ENCODE data around the gene C1QTNF4. TPM values are rescaled to one million over a fixed set of nuclear protein-coding genes. Genes with fewer than 3 reads are reported as not detected.

The C1QTNF4 gene
- total and polyA plus RNA-seq, 2 of the 13 experiments (the other 11 are each of a cell fraction or from before 2014, with no cell fraction given), result not detected

DNA sequence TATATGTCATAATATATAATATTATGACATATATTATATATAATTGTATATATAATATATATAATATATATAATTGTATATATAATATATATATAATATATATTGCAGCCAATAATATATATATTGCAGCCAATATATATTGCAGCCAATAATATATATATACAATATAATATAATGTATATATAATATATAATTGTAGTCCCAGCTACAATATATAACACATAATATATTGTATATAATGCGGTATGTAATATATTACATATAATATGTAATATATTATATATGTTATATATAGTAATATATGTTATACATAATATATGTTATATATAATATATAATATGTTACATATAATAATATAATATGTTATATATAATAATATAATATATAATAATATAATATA lies 35.5 kb downstream of the C1QTNF4 start:
- H3K4me3 ChIP-seq (replicated peaks in 1 of 3; ENCODE audit: insufficient read depth in 1 of 3, low read depth in 2 of 3, low read length in 3 of 3), result no peak overlapping the region
- no peak overlapping the region for H2AFZ ChIP-seq (ENCODE audit: low read length)
- no peaks in the 10 kb centered on the region for H3K79me2 ChIP-seq (ENCODE audit: insufficient read depth, low read length)
- no peak for TF ChIP-seq NFIB (CRISPR knock-in tag; IDR thresholded peaks at IDR 0.05; ENCODE audit: borderline replicate concordance)
- no peak for TF ChIP-seq RNF2 (conservative IDR thresholded peaks at IDR 0.05; ENCODE audit: low read depth)
- TF ChIP-seq NFIC (IDR thresholded peaks at IDR 0.05; ENCODE audit: low read length), result no peak
- no peak for TF ChIP-seq ZNF367 (CRISPR knock-in tag; IDR thresholded peaks at IDR 0.05; ENCODE audit: borderline replicate concordance)
- TF ChIP-seq SIX1 (CRISPR knock-in tag; IDR thresholded peaks at IDR 0.05; ENCODE audit: borderline replicate concordance), result no peak
- no peak for TF ChIP-seq ZNF484 (CRISPR knock-in tag; IDR thresholded peaks at IDR 0.05; ENCODE audit: borderline replicate concordance, low read depth)
- no peak for TF ChIP-seq TBP (CRISPR knock-in tag; IDR thresholded peaks at IDR 0.05)
- TF ChIP-seq, protein P1, sequence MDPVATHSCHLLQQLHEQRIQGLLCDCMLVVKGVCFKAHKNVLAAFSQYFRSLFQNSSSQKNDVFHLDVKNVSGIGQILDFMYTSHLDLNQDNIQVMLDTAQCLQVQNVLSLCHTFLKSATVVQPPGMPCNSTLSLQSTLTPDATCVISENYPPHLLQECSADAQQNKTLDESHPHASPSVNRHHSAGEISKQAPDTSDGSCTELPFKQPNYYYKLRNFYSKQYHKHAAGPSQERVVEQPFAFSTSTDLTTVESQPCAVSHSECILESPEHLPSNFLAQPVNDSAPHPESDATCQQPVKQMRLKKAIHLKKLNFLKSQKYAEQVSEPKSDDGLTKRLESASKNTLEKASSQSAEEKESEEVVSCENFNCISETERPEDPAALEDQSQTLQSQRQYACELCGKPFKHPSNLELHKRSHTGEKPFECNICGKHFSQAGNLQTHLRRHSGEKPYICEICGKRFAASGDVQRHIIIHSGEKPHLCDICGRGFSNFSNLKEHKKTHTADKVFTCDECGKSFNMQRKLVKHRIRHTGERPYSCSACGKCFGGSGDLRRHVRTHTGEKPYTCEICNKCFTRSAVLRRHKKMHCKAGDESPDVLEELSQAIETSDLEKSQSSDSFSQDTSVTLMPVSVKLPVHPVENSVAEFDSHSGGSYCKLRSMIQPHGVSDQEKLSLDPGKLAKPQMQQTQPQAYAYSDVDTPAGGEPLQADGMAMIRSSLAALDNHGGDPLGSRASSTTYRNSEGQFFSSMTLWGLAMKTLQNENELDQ (CRISPR knock-in tag; IDR thresholded peaks at IDR 0.05; ENCODE audit: borderline replicate concordance), result no peak
- TF ChIP-seq MED8 (CRISPR knock-in tag; IDR thresholded peaks at IDR 0.05; ENCODE audit: insufficient replicate concordance), result no peak
- TF ChIP-seq, protein P2, sequence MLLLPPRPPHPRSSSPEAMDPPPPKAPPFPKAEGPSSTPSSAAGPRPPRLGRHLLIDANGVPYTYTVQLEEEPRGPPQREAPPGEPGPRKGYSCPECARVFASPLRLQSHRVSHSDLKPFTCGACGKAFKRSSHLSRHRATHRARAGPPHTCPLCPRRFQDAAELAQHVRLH (CRISPR knock-in tag; IDR thresholded peaks at IDR 0.05; ENCODE audit: borderline replicate concordance, low read depth), result no peak
- TF ChIP-seq ZSCAN20 (CRISPR knock-in tag; IDR thresholded peaks at IDR 0.05; ENCODE audit: borderline replicate concordance), result no peak
- TF ChIP-seq, protein P3, sequence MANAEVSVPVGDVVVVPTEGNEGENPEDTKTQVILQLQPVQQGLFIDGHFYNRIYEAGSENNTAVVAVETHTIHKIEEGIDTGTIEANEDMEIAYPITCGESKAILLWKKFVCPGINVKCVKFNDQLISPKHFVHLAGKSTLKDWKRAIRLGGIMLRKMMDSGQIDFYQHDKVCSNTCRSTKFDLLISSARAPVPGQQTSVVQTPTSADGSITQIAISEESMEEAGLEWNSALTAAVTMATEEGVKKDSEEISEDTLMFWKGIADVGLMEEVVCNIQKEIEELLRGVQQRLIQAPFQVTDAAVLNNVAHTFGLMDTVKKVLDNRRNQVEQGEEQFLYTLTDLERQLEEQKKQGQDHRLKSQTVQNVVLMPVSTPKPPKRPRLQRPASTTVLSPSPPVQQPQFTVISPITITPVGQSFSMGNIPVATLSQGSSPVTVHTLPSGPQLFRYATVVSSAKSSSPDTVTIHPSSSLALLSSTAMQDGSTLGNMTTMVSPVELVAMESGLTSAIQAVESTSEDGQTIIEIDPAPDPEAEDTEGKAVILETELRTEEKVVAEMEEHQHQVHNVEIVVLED (CRISPR knock-in tag; IDR thresholded peaks at IDR 0.05; ENCODE audit: borderline replicate concordance), result no peak
- TF ChIP-seq, protein P4, sequence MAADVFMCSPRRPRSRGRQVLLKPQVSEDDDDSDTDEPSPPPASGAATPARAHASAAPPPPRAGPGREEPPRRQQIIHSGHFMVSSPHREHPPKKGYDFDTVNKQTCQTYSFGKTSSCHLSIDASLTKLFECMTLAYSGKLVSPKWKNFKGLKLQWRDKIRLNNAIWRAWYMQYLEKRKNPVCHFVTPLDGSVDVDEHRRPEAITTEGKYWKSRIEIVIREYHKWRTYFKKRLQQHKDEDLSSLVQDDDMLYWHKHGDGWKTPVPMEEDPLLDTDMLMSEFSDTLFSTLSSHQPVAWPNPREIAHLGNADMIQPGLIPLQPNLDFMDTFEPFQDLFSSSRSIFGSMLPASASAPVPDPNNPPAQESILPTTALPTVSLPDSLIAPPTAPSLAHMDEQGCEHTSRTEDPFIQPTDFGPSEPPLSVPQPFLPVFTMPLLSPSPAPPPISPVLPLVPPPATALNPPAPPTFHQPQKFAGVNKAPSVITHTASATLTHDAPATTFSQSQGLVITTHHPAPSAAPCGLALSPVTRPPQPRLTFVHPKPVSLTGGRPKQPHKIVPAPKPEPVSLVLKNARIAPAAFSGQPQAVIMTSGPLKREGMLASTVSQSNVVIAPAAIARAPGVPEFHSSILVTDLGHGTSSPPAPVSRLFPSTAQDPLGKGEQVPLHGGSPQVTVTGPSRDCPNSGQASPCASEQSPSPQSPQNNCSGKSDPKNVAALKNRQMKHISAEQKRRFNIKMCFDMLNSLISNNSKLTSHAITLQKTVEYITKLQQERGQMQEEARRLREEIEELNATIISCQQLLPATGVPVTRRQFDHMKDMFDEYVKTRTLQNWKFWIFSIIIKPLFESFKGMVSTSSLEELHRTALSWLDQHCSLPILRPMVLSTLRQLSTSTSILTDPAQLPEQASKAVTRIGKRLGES (CRISPR knock-in tag; IDR thresholded peaks at IDR 0.05; ENCODE audit: borderline replicate concordance), result no peak
- no peak for TF ChIP-seq IKZF1 (IDR thresholded peaks at IDR 0.05)
- no peaks in the 10 kb centered on the region for H3K27me3 ChIP-seq (ENCODE audit: control insufficient read depth in 1 of 2, insufficient read depth in 2 of 2, low read length in 2 of 2)
- no peaks in the 10 kb centered on the region for H3K36me3 ChIP-seq (replicated peaks in 1 of 2; ENCODE audit: control insufficient read depth in 1 of 2, insufficient read depth in 2 of 2, low read length in 2 of 2)
- H3K4me1 ChIP-seq (ENCODE audit: insufficient read depth, low read length), result peaks cover 9% of the 10 kb centered on the region
- no peak overlapping the region for H3K4me2 ChIP-seq (ENCODE audit: low read depth, low read length)
- no peaks in the 10 kb centered on the region for H4K20me1 ChIP-seq (ENCODE audit: insufficient read depth, low read length)
- no peak overlapping the region for H3K9ac ChIP-seq (ENCODE audit: insufficient read depth, low read depth, low read length)
- POLR2A ChIA-PET, result no interaction called here
- no peak for FAIRE-seq
- CTCF ChIA-PET (ENCODE audit: low intra/inter-chr PET ratio, low total read pairs), result no interaction called here
- intact Hi-C loops (cut with micrococcal nuclease; ENCODE audit: unreplicated experiment), result no loop called here
- DNase-seq (ENCODE audit: low spot score), result no peak
- no peaks in the 10 kb centered on the region for H3K9me3 ChIP-seq (ENCODE audit: low read length)
- in situ Hi-C loops (cut with HindIII; ENCODE audit: extremely low pct_ligation_motif_present, low pct_unique_long_range_greater_than_20kb), result no loop called here
- BruUV-seq (replicated peaks), result no TSS peak
- ATAC-seq, result no peak
- 100% methylated on average over 1 of the region's 1 CpG for WGBS (ENCODE audit: low lambda C conversion rate)
- H3K27ac ChIP-seq (ENCODE audit: extremely low read length, insufficient read depth, low read length), result no peak overlapping the region
